Gastrocnemius medialis (tissue), 4 donors: ENCODE results near the gene PDK1. TPM values are rescaled to one million over a fixed set of nuclear protein-coding genes. Genes with fewer than 3 reads are reported as not detected.

Experiments
- ATAC-seq, 2 donors: fragments of 150-250 bp; one replicate each; pipeline ENCODE4 v1.9.1; 2016
- DNase-seq, 2 donors: peaks; one replicate each; pipeline ENCODE4 v3.0.0-alpha.2; 2019
- H3K27ac ChIP-seq, 4 donors: fragments of 200-600 bp; sonication (generic); 1 replicate in 1 of 4; 2 replicates in 3 of 4; pipeline ENCODE4 v1.5.1; 2016 to 2018; ENCODE audit warnings: mild to moderate bottlenecking in 2 of 4, moderate library complexity in 1 of 4
- H3K27me3 ChIP-seq, 3 donors: fragments of 200-600 bp; sonication (generic) in 2 of 3; 1 replicate in 1 of 3; 2 replicates in 2 of 3; pipeline versions ENCODE4 v1.5.1 to v1.6.0; 2016 to 2019; ENCODE audit warnings: mild to moderate bottlenecking in 1 of 3, moderate library complexity in 1 of 3
- H3K36me3 ChIP-seq, 2 donors: fragments of 200-600 bp; sonication (generic) in 1 of 2; one replicate each; pipeline ENCODE4 v1.5.1; 2017 to 2018
- H3K4me1 ChIP-seq, 2 donors: fragments of 200-600 bp; sonication (generic) in 1 of 2; one replicate each; pipeline ENCODE4 v1.5.1; 2016 to 2017; ENCODE audit warnings: mild to moderate bottlenecking in 2 of 2
- H3K4me3 ChIP-seq, 4 donors: fragments of 200-600 bp; sonication (generic) in 3 of 4; 1 replicate in 1 of 4; 2 replicates in 3 of 4; pipeline ENCODE4 v1.5.1; 2016 to 2019; ENCODE audit warnings: mild to moderate bottlenecking in 2 of 4
- H3K9me3 ChIP-seq, 3 donors: fragments of 200-600 bp; sonication (generic) in 2 of 3; 1 replicate in 1 of 3; 2 replicates in 2 of 3; pipeline ENCODE4 v1.5.1; 2016 to 2019
- POLR2A ChIP-seq, 2 donors: fragments of 450-650 bp; IDR thresholded peaks; one replicate each; pipeline ENCODE4 v1.6.1; 2017; ENCODE audit warnings: antibody characterized with exemption in 2 of 2, mild to moderate bottlenecking in 2 of 2, moderate library complexity in 2 of 2
- in situ Hi-C, 4 donors: fragments of 200-750 bp; cut with MboI; loops; one replicate each; pipeline versions ENCODE4 v1.15.0 to v1.8.0; 2017; ENCODE audit warnings: low sequenced_read_pairs in 4 of 4
- intact Hi-C: fragments of 100-400 bp; cut with DNase I; formaldehyde crosslinking; loops from one replicate; pipeline ENCODE4 v1.15.1; 2023; ENCODE audit warnings: low total_unique reads
- total RNA-seq, 4 donors: library from RNA; depleted of rRNA; stranded (reverse); fragments of >200 nt; gene quantifications; one replicate each; pipeline versions ENCODE4 v1.1.0 to v1.2.3, GENCODE V29; 2016
- TF ChIP-seq, protein P1 (sequence below), 5 experiments: fragments of 450-650 bp in 3 of 5; fragments of 200-600 bp in 2 of 5; sonication (generic) in 2 of 5; IDR thresholded peaks in 4 of 5; conservative IDR thresholded peaks in 1 of 5; 1 replicate in 4 of 5; 2 replicates in 1 of 5; pipeline ENCODE4 v1.5.1; 2016 to 2019; ENCODE audit warnings: antibody characterized with exemption in 5 of 5, mild to moderate bottlenecking in 3 of 5, moderate library complexity in 3 of 5

PDK1 gene
- total RNA-seq, 4 donors from 2014 or later, result 5.8 to 23.8 (median 14.0) TPM

- no peak for ATAC-seq
- H3K4me1 ChIP-seq, result no peaks in the 10 kb centered on the region
- no peak overlapping the region for H3K27ac ChIP-seq
- intact Hi-C loops (no loop called here), in situ Hi-C loops (no loop called here)
- no peaks in the 10 kb centered on the region for H3K27me3 ChIP-seq
- peaks cover 0 to 7% (median 3%) of the 10 kb centered on the region in 3 donors for H3K9me3 ChIP-seq
- no peak overlapping the region for H3K4me3 ChIP-seq
- no peak for TF ChIP-seq POLR2A (IDR thresholded peaks at IDR 0.05)
- TF ChIP-seq, protein P1, sequence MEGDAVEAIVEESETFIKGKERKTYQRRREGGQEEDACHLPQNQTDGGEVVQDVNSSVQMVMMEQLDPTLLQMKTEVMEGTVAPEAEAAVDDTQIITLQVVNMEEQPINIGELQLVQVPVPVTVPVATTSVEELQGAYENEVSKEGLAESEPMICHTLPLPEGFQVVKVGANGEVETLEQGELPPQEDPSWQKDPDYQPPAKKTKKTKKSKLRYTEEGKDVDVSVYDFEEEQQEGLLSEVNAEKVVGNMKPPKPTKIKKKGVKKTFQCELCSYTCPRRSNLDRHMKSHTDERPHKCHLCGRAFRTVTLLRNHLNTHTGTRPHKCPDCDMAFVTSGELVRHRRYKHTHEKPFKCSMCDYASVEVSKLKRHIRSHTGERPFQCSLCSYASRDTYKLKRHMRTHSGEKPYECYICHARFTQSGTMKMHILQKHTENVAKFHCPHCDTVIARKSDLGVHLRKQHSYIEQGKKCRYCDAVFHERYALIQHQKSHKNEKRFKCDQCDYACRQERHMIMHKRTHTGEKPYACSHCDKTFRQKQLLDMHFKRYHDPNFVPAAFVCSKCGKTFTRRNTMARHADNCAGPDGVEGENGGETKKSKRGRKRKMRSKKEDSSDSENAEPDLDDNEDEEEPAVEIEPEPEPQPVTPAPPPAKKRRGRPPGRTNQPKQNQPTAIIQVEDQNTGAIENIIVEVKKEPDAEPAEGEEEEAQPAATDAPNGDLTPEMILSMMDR (IDR thresholded peaks at IDR 0.05 in 4 of 5, conservative IDR thresholded peaks at IDR 0.05 in 1 of 5), result no peak
- H3K36me3 ChIP-seq, result no peaks in the 10 kb centered on the region
- DNase-seq, result no peak
These were observed 42.9 kb upstream of the PDK1 start for GRCh38 chr2:172512810-172513523.

DNA sequence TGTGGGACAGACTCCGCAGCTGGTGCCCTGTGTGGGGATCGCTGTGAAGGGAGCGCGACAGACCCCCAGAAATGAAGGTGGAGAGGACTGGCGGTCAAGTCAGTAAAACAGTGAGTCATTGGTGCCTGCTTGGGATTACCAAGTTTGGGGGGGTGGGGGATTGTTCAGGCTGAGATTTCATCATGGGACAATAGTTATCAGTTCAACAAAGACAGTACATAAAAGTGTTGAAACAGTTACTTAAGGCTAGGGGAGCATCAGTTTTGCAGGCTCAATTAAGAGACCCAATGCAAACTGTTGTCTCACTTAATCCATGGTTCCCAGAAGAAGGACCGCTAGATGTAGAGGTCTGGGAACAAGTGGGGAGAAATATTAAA is 42.4 kb upstream of the PDK1 start:
- no peaks in the 10 kb centered on the region for H3K27me3 ChIP-seq
- intact Hi-C loops, result no loop called here
- in situ Hi-C loops, result no loop called here
- ATAC-seq (no peak), DNase-seq (no peak)
- no peak overlapping the region for H3K27ac ChIP-seq
- no peak for TF ChIP-seq POLR2A (IDR thresholded peaks at IDR 0.05)
- TF ChIP-seq, protein P1 (IDR thresholded peaks at IDR 0.05 in 4 of 5, conservative IDR thresholded peaks at IDR 0.05 in 1 of 5), result no peak
- no peaks in the 10 kb centered on the region for H3K4me1 ChIP-seq
- H3K36me3 ChIP-seq, result no peaks in the 10 kb centered on the region
- no peak overlapping the region for H3K4me3 ChIP-seq
- peaks cover 0 to 7% (median 3%) of the 10 kb centered on the region in 3 donors for H3K9me3 ChIP-seq

- H3K27me3 ChIP-seq, result no peaks in the 10 kb centered on the region
- DNase-seq (no peak), ATAC-seq (no peak)
- H3K9me3 ChIP-seq, result peaks cover 0 to 7% (median 3%) of the 10 kb centered on the region in 3 donors
- no peaks in the 10 kb centered on the region for H3K4me1 ChIP-seq
- H3K4me3 ChIP-seq, result no peak overlapping the region
- TF ChIP-seq POLR2A (IDR thresholded peaks at IDR 0.05), result no peak
- TF ChIP-seq, protein P1 (IDR thresholded peaks at IDR 0.05 in 4 of 5, conservative IDR thresholded peaks at IDR 0.05 in 1 of 5), result no peak
- intact Hi-C loops (no loop called here), in situ Hi-C loops (no loop called here)
- no peak overlapping the region for H3K27ac ChIP-seq
- H3K36me3 ChIP-seq, result no peaks in the 10 kb centered on the region
These were observed 41.8 kb upstream of the PDK1 start for GRCh38 chr2:172513935-172514586.

- DNase-seq, result no peak
- H3K9me3 ChIP-seq, result peaks cover 0 to 7% (median 3%) of the 10 kb centered on the region in 3 donors
These were observed 39.6 kb upstream of the PDK1 start for GRCh38 chr2:172516299-172516698.

More at GRCh38 chr2:172516299-172516698, 39.6 kb upstream of the PDK1 start:
- no peak overlapping the region for H3K4me3 ChIP-seq
- no peak for TF ChIP-seq POLR2A (IDR thresholded peaks at IDR 0.05)
- TF ChIP-seq, protein P1 (IDR thresholded peaks at IDR 0.05 in 4 of 5, conservative IDR thresholded peaks at IDR 0.05 in 1 of 5), result no peak
- H3K36me3 ChIP-seq, result no peaks in the 10 kb centered on the region
- intact Hi-C loops (no loop called here), in situ Hi-C loops (no loop called here)
- no peaks in the 10 kb centered on the region for H3K27me3 ChIP-seq
- H3K4me1 ChIP-seq, result no peaks in the 10 kb centered on the region
- no peak for ATAC-seq
- no peak overlapping the region for H3K27ac ChIP-seq
